Suprapubic skin (tissue), 3 donors: ENCODE results near the gene INPP4B.

Experiments used
- CTCF ChIP-seq, 2 donors: fragments of 200-600 bp in 1 of 2; fragments of 450-650 bp in 1 of 2; sonication (generic) in 1 of 2; IDR thresholded peaks; one replicate each; pipeline ENCODE4 v1.5.1; 2016 to 2019; ENCODE audit warnings: antibody characterized with exemption in 2 of 2, mild to moderate bottlenecking in 1 of 2, moderate library complexity in 1 of 2
- POLR2A ChIP-seq, 2 donors: fragments of 450-650 bp; IDR thresholded peaks; one replicate each; pipeline ENCODE4 v1.6.1; 2017; ENCODE audit warnings: antibody characterized with exemption in 2 of 2, mild to moderate bottlenecking in 2 of 2, moderate library complexity in 2 of 2

GRCh38 chr4:142402156-142402555 is 443.9 kb downstream of the INPP4B start:
- TF ChIP-seq POLR2A (IDR thresholded peaks at IDR 0.05) (no peak), CTCF (IDR thresholded peaks at IDR 0.05) (no peak)
